Cardiac ventricle fibroblast (primary cell): ENCODE data around the gene RAD9A. TPM values are rescaled to one million over a fixed set of nuclear protein-coding genes. Genes with fewer than 3 reads are reported as not detected.

Source experiments
- total RNA-seq: library from RNA; depleted of rRNA; stranded (reverse); fragments of >200 nt; gene quantifications from 2 replicates; pipeline ENCODE4 v1.2.3, GENCODE V29; 2015

The RAD9A gene
- total RNA-seq: 4.2 and 7.1 TPM in 2 replicates

DNA sequence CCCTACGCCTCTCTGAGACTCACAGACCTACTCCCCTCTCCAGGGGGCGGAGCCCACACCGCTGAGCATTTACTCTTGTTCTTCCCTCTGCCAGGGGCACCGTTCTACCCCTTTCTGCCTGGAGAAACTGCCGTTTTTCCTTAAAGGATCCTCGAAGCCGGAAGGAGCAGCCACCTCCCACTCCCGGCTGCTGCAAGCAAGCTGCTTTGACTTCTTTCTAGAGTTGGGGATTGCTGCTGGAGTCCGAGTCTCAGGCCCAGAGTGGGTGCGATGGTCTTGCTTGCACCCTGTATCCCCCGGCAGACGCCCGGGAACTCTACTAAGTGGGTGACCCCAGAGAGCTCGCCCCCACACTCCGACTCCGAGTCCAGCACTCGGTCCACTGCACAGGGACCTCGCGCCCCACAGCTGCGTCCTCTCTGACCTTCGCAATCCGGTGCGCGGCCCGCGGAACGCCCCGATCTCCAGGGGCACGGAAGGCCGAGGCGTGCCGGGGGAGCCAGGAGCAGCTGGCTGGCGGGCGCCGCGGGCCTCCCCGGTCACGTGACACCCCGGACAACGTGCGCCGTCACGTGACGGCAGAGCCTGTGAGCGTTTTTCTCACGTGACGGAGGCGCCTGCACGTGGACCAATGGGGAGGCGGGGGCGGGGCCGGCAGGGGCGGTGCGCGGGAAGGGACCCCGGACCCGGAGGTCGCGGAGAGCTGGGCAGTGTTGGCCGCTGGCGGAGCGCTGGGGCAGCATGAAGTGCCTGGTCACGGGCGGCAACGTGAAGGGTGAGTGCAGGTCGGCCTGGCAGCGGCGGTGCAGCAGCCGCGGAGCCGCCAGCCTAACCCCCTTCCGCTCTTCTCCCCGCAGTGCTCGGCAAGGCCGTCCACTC is at the start of gene RAD9A:
TSS of gene RAD9A (plus strand) at position 683 of the 879 bp plus-strand sequence. CDS start at position 742, 59 bp downstream.

DNA sequence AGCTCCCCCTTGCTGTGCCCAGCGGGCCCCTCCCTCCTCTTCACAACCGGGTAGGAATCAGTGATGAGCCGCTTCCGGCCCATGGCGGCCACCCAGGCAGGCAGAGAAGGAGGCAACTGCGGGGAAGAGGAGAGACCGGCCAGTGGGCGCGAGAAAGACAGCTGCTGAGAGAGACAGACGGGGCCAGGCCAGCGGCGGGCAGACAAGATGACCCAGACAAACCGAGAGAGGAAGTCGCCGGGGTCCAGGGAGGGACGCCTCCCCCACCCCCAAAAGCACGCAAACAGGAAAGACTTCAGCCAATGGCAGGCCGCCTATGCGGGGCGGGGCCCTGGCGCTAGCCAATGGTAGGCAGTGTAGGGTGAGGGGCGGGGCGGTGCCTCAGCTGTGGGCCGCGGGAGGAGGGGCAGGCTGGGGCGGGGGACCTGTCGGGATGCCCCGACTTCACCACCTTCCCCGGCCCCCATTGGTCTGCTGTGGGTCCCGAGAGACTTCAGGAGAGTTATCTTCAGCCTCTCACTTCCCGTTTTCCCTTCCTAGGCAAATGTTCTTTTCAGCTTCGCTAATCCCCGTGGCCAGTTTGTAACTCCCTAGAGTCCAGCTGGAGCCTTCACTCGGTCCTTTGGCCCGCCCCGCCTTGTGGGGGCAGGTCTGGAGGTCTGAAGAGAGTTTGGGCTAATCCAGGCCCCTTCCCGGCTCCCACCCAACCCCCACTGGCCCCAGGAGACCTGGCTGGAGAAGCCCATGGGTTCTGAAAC is 38.3 kb upstream of the RAD9A start, which contains the start of gene POLD4:
TSS of gene POLD4 (minus strand) at position 230 of the 758 bp plus-strand sequence. CDS start at position 83, 147 bp downstream.

DNA sequence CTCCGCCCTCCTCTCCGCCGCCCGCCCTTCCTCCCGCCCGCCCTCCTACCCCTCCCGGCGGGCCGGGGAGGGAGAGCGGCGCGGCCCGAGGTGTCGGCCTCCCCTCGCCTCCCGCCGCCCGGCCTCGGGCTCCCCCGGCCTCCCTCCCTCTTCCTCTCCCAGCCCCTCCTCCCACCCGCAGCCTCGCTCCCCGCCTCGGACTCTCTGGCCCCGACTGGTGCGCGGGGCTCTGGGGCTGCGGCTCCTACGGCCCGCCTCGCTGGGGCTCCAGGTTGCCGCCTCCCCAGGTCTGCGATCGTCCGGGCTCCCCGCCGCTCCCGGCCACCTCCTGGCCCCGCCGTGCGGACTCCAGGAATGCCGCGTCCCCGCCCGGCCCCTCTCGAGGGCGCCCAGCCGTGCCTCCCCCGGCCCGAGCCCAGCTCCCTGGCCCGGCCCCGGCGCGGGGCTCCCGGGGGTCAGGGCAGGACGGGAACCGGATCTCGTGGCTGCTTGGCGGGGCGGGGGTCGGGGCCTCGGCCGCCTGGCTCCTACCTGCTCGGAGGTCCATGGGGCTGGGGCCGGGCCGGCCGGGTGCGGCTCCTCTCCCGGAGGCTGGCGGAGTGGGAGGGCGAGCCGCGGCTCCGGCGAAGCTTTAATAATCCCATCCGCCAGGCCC is 18.7 kb upstream of the RAD9A start, which contains the start of gene CLCF1:
TSS of gene CLCF1 (minus strand) at position 606 of the 655 bp plus-strand sequence. CDS start at position 547, 59 bp downstream.

DNA sequence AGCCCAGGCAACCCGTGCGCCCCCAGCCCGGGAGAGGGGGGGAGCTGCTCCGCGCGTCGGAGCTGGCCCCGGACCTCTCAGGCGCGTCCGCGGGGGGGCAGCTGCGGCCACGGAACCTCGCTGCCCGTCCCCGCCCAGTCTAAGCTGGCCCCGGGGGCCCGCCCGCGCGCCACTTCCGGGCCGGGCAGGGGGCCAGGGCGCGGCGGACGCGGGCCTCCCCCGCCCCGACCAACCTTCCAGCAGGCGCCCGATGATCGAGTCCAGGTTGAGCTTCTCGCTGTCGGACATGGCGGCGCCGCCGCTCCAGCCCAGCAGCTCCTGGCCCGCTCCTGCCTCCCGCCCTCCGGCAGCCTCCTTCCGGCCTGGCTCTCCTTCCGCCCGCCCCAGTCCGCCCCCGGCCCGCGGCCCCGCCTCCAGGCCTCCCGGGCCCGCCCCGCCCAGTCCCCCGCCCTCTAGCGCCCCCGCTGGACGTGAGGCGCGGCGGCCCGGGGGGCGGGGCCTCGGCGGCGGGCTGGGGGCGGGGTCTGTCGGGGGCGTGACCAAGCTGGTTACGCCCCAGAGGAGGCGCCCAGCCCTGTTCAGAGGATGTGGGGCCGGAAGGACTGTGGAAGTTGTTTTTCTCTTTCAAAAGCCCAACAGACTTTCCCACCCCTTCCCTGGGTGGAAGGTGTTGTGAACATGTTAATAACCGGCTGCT is 9.9 kb downstream of the RAD9A start, which contains the start of gene PPP1CA:
TSS of gene PPP1CA (minus strand) at position 364 of the 697 bp plus-strand sequence. CDS start at position 288, 76 bp downstream.

DNA sequence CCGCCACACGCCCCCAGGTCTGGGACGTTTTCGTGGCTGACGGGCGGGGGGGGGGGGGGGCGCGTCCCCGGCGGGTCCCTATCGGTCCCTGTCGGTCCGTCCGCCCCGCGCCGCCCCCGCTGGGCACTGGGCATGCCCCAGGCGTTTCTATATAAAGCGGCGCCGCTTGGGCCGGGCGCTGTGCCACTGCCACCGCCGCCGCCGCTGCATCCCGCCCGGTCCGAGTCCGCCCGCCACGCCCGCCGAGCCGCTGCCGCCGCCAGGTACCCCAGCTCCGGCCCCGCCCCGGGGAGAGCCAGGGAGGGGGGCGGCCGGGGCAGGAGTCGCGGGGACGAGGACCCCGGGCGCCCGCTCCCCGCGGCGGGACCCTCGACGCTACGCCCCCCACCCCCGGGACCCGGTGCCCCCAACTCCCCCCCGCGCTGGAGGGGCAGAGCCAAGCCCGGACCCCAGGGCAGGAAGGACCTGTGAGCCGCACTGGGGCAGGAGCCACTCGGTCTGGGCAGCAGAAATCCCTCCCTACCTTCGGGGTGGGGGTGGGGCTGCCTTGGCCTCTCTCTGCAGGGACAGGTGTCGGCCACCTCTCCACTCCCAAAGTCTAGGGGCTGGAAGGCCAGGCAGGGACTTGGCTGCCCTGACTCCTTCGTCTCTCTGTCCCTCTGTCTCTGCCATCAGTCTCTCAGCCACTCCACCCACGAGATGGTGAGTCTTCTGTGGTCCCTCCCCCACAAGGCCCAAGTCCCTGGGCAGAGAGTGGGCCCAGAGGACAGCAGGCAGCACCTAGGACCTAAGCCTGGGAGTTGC is 23.9 kb downstream of the RAD9A start, which contains the start of gene CARNS1:
TSS of gene CARNS1 (plus strand) at position 178 of the 804 bp plus-strand sequence. CDS start at position 700, 522 bp downstream.

DNA sequence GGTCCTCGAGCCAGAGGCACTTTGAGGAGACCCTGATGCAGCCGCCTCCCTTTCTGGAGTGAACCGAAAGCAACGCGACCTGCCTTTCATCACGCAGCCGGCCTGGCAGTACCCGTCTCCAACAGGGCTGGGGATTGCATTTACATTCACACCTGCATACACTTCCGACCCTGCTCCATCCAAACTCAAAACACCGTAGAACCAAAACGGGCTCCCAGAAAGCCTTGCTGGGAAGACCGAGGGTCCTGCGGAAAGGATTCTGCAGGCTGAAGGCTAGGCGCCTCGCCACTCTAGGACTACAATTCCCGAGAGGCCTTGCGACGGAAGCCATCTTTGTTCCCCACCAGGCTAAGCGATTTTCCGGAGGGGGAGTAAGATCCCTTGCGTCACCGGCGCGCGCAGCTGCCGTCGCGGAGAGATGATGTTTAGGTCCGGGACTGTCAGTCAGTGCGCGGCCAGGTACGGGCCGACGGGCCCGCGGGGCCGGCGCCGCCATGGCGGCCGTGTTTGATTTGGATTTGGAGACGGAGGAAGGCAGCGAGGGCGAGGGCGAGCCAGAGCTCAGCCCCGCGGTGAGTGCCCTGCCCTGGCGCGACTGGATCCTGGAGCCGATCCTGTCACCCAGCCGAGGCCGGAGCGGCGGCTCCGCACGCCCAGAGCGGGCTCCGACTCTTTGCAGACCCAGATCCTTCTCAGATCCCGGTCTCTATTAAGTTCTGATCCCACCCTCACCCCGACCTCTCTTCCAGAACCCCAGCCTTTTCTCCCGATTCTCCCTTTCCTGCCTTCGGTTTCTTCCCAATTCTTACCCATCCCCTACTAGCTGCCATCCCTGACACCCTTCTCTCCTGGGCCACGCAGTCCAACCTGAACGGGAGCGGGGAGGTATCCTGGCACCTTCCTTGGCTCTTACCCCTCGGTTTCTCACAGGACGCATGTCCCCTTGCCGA is 36.5 kb downstream of the RAD9A start, which contains the start of gene RPS6KB2:
TSS of gene RPS6KB2 (plus strand) at position 443 of the 950 bp plus-strand sequence. CDS start at position 495, 52 bp downstream.

DNA sequence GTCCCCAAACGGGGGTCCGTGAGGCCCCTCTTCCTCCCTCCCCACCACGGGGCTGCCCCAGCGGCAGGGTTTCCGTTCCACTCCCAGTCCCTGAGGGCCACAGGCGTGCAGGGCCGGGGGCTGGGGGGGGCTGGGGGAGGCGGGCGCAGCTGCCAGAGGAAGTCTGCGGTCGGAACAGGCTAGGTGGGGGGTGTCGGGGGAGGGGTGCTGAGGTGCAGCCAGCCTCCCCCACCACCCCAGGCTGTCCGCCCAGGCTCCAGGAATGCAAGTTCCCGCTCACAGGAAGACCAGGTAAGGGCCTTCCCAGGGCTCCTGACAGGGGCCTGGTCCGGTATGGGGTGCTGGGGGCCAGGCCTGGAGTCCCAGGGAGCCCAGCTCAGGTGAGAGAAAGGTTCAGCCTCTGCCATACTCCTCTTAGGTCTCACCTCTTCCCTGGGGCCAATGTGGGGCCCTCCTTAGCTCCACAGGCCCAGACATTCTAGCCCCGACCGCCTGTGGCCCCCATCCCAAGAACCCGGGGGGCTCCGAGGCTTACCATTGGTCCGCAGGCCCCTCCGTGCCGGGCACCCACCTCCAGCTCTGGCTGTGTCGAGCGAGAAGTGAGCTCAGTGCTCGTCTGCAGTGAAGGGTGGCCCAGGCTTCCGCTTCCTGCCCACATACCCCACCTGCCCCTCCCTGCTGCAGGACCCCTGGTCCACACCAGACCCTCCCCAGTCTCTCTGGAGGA is 45.5 kb downstream of the RAD9A start, which contains the start of gene PTPRCAP:
TSS of gene PTPRCAP (minus strand) at position 601 of the 727 bp plus-strand sequence. CDS start at position 538, 63 bp downstream.

Other genes with a start within 250 kb of the RAD9A start
- 25.4 and 28.3 TPM in 2 replicates for gene GRK2, start 125.5 kb upstream of the RAD9A start, total RNA-seq
- 16.6 and 29.9 TPM in 2 replicates for gene ANKRD13D, start 102.7 kb upstream of the RAD9A start, total RNA-seq
- 22.4 and 23.3 TPM in 2 replicates for gene SSH3, start 88.5 kb upstream of the RAD9A start, total RNA-seq
- gene POLD4, start 38.4 kb upstream of the RAD9A start, total RNA-seq: 91.0 and 113 TPM in 2 replicates
- 8.2 and 8.4 TPM in 2 replicates for gene CLCF1, start 18.4 kb upstream of the RAD9A start, total RNA-seq
- gene PPP1CA, start 9.9 kb downstream of the RAD9A start, total RNA-seq: 105 and 122 TPM in 2 replicates
- not detected in 2 replicates for gene TBC1D10C, start 12.1 kb downstream of the RAD9A start, total RNA-seq
- 0.05 TPM in 1 of 2 replicates, not detected in the other for gene CARNS1, start 23.7 kb downstream of the RAD9A start, total RNA-seq
- 14.9 and 28.5 TPM in 2 replicates for gene RPS6KB2, start 36.5 kb downstream of the RAD9A start, total RNA-seq
- gene PTPRCAP, start 45.7 kb downstream of the RAD9A start, total RNA-seq: not detected in 2 replicates
- gene CORO1B, start 51.5 kb downstream of the RAD9A start, total RNA-seq: 62.4 and 70.1 TPM in 2 replicates
- gene GPR152, start 60.7 kb downstream of the RAD9A start, total RNA-seq: not detected in 2 replicates
- gene CABP4, start 63.4 kb downstream of the RAD9A start, total RNA-seq: not detected in 2 replicates
- gene TMEM134, start 77.3 kb downstream of the RAD9A start, total RNA-seq: 67.5 and 69.0 TPM in 2 replicates
- gene AIP, start 91.0 kb downstream of the RAD9A start, total RNA-seq: 46.8 and 62.4 TPM in 2 replicates
- 17.0 and 20.1 TPM in 2 replicates for gene PITPNM1, start 113.4 kb downstream of the RAD9A start, total RNA-seq
- 29.5 and 35.6 TPM in 2 replicates for gene CDK2AP2, start 116.2 kb downstream of the RAD9A start, total RNA-seq
- gene CABP2, start 131.5 kb downstream of the RAD9A start, total RNA-seq: not detected in 2 replicates
- gene GSTP1, start 191.8 kb downstream of the RAD9A start, total RNA-seq: 422 and 531 TPM in 2 replicates
- 131 and 145 TPM in 2 replicates for gene NDUFV1, start 214.9 kb downstream of the RAD9A start, total RNA-seq
- gene NUDT8, start 238.0 kb downstream of the RAD9A start, total RNA-seq: 5.0 and 9.0 TPM in 2 replicates
- not detected in 2 replicates for gene TBX10, start 247.8 kb downstream of the RAD9A start, total RNA-seq